Vagina (tissue), 2 donors: Measurements from ENCODE around the gene AIG1. TPM values are rescaled to one million over a fixed set of nuclear protein-coding genes. Genes with fewer than 3 reads are reported as not detected.

Experiments
- DNase-seq, 2 donors: peaks; one replicate each; pipeline ENCODE4 v3.0.0-alpha.2; 2017; ENCODE audit errors: extremely low spot score in 2 of 2
- H3K27ac ChIP-seq: fragments of 200-600 bp; sonication (generic); one replicate; pipeline ENCODE4 v1.5.1; 2019
- H3K27me3 ChIP-seq: fragments of 200-600 bp; sonication (generic); one replicate; pipeline ENCODE4 v1.5.1; 2019
- H3K36me3 ChIP-seq, 2 donors: fragments of 200-600 bp; sonication (generic); one replicate each; pipeline ENCODE4 v1.5.1; 2017 to 2019
- H3K4me1 ChIP-seq: fragments of 200-600 bp; sonication (generic); one replicate; pipeline ENCODE4 v1.5.1; 2019
- H3K4me3 ChIP-seq, 2 donors: fragments of 200-600 bp; sonication (generic); 1 replicate in 1 of 2; 2 replicates in 1 of 2; pipeline ENCODE4 v1.5.1; 2016 to 2019
- H3K9me3 ChIP-seq: fragments of 200-600 bp; sonication (generic); one replicate; pipeline ENCODE4 v1.5.1; 2019
- CTCF ChIP-seq, 3 experiments: fragments of 450-650 bp in 2 of 3; fragments of 200-600 bp in 1 of 3; sonication (generic) in 1 of 3; IDR thresholded peaks; one replicate each; pipeline ENCODE4 v1.5.1; 2017 to 2019; ENCODE audit warnings: antibody characterized with exemption in 3 of 3, mild to moderate bottlenecking in 2 of 3, moderate library complexity in 2 of 3
- POLR2A ChIP-seq, 2 donors: fragments of 450-650 bp; IDR thresholded peaks; one replicate each; pipeline ENCODE4 v1.6.1; 2017; ENCODE audit warnings: antibody characterized with exemption in 2 of 2, mild to moderate bottlenecking in 2 of 2, moderate library complexity in 2 of 2
- POLR2AphosphoS5 ChIP-seq, 2 donors: sonication (generic); formaldehyde crosslinking; IDR thresholded peaks; one replicate each; pipeline ENCODE4 v1.9.0; 2017; ENCODE audit warnings: antibody characterized with exemption in 2 of 2, mild to moderate bottlenecking in 2 of 2, low read depth in 1 of 2; ENCODE audit not compliant: insufficient read depth in 1 of 2
- intact Hi-C: fragments of 100-400 bp; cut with DNase I; formaldehyde crosslinking; loops from one replicate; pipeline ENCODE4 v1.15.1; 2023
- total RNA-seq: library from RNA; depleted of rRNA; stranded (reverse); fragments of >200 nt; gene quantifications from one replicate; pipeline ENCODE4 v1.2.3, GENCODE V29; 2016

The AIG1 gene
- total RNA-seq, 1 donor from 2014 or later, result 22.3 TPM

DNA sequence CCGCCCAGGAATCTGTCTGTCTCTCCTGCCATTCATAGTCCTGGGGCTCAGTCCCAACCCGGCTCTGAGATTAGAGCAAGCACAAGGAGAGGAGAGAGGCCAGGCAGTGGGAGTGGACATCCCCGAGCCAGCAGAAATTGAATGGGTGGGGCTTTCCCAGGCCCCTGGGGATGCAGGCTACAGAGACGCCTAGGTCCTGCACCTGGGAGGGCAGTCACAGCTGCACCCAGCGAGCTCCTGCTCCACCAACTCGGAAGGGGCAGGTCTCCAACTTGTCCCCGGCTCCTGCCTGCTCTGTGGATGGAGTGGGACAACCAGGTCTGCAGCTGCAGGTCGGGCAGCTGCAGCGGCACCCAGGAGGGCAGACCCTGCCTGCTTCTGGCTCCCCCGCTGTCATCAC lies 11.1 kb upstream of the AIG1 start:
- no peak overlapping the region for H3K4me3 ChIP-seq
- no peak for DNase-seq
- no peaks in the 10 kb centered on the region for H3K36me3 ChIP-seq
- H3K27ac ChIP-seq, result no peak overlapping the region
- H3K27me3 ChIP-seq, result no peaks in the 10 kb centered on the region
- TF ChIP-seq POLR2AphosphoS5 (IDR thresholded peaks at IDR 0.05; ENCODE audit: insufficient read depth in 1 of 2, low read depth in 1 of 2) (no peak), POLR2A (IDR thresholded peaks at IDR 0.05) (no peak), CTCF (IDR thresholded peaks at IDR 0.05) (no peak)
- intact Hi-C loops, result no loop called here
- H3K4me1 ChIP-seq, result no peaks in the 10 kb centered on the region
- no peaks in the 10 kb centered on the region for H3K9me3 ChIP-seq

- H3K27ac ChIP-seq, result no peak overlapping the region
- no peaks in the 10 kb centered on the region for H3K4me1 ChIP-seq
- no peak for DNase-seq
- H3K27me3 ChIP-seq, result no peaks in the 10 kb centered on the region
- H3K4me3 ChIP-seq, result no peak overlapping the region
- no peaks in the 10 kb centered on the region for H3K9me3 ChIP-seq
- no peak for TF ChIP-seq POLR2A (IDR thresholded peaks at IDR 0.05)
- no peak for TF ChIP-seq POLR2AphosphoS5 (IDR thresholded peaks at IDR 0.05; ENCODE audit: insufficient read depth in 1 of 2, low read depth in 1 of 2)
- no peak for TF ChIP-seq CTCF (IDR thresholded peaks at IDR 0.05)
- H3K36me3 ChIP-seq, result no peaks in the 10 kb centered on the region
- intact Hi-C loops, result no loop called here
Measured at GRCh38 chr6:143050509-143050908, 10.2 kb upstream of the AIG1 start.

DNA sequence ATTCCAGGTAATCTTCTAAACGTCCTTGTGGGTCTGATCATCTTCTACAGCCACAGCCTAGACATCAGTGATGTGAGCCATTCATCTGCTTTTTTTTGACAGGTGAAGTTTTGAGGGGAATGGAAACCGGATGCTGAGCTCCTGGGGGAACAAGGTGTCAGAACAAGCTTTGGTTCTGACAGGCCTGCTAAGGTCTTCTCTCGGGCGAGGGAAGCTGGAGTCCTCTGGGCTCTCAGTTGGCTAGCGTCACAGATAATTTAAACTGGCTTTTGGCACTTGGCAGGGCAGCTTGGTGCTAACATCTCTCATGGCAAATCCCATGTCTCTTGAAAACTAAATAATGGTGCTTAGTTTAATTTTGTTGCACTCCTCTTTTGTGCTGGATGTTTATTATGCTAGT lies 8.4 kb upstream of the AIG1 start:
- H3K36me3 ChIP-seq, result no peaks in the 10 kb centered on the region
- H3K27ac ChIP-seq, result no peak overlapping the region
- H3K4me3 ChIP-seq, result no peak overlapping the region
- H3K9me3 ChIP-seq, result no peaks in the 10 kb centered on the region
- TF ChIP-seq CTCF (IDR thresholded peaks at IDR 0.05), result no peak
- no peak for TF ChIP-seq POLR2AphosphoS5 (IDR thresholded peaks at IDR 0.05; ENCODE audit: insufficient read depth in 1 of 2, low read depth in 1 of 2)
- no peak for TF ChIP-seq POLR2A (IDR thresholded peaks at IDR 0.05)
- no peaks in the 10 kb centered on the region for H3K27me3 ChIP-seq
- intact Hi-C loops, result no loop called here
- no peak for DNase-seq
- no peaks in the 10 kb centered on the region for H3K4me1 ChIP-seq

GRCh38 chr6:143053856-143054255 lies 6.8 kb upstream of the AIG1 start:
- Histone ChIP-seq H3K27ac (no peak overlapping the region), H3K4me3 (no peak overlapping the region), H3K36me3 (no peaks in the 10 kb centered on the region), H3K9me3 (no peaks in the 10 kb centered on the region), H3K4me1 (no peaks in the 10 kb centered on the region), H3K27me3 (no peaks in the 10 kb centered on the region)
- no peak for DNase-seq
- intact Hi-C loops, result no loop called here
- TF ChIP-seq POLR2A (IDR thresholded peaks at IDR 0.05) (no peak), CTCF (IDR thresholded peaks at IDR 0.05) (no peak), POLR2AphosphoS5 (IDR thresholded peaks at IDR 0.05; ENCODE audit: insufficient read depth in 1 of 2, low read depth in 1 of 2) (no peak)

GRCh38 chr6:143054329-143054728 lies 6.4 kb upstream of the AIG1 start:
- H3K27me3 ChIP-seq, result no peaks in the 10 kb centered on the region
- TF ChIP-seq POLR2AphosphoS5 (IDR thresholded peaks at IDR 0.05; ENCODE audit: insufficient read depth in 1 of 2, low read depth in 1 of 2) (no peak), POLR2A (IDR thresholded peaks at IDR 0.05) (no peak), CTCF (IDR thresholded peaks at IDR 0.05) (no peak)
- intact Hi-C loops, result no loop called here

More at GRCh38 chr6:143054329-143054728, 6.4 kb upstream of the AIG1 start:
- Histone ChIP-seq H3K36me3 (no peaks in the 10 kb centered on the region), H3K4me1 (peaks cover under 1% of the 10 kb centered on the region), H3K4me3 (no peak overlapping the region), H3K27ac (no peak overlapping the region), H3K9me3 (no peaks in the 10 kb centered on the region)
- no peak for DNase-seq
